BLaER1 treated with 17β-estradiol and CSF1 and Interleukin-3, amounts not matched to agents 10 nM and 100 nM (cell line): Measurements from ENCODE around the gene FKBP2.

Source experiments
- H3K27ac ChIP-seq, 11 experiments: shearing (Covaris generic); formaldehyde crosslinking; 2 replicates each; pipeline ENCODE4 v1.8.1; 2022
- H3K27me3 ChIP-seq, 11 experiments: shearing (Covaris generic); formaldehyde crosslinking; 2 replicates each; pipeline ENCODE4 v1.8.1; 2022
- H3K36me3 ChIP-seq, 11 experiments: shearing (Covaris generic); formaldehyde crosslinking; 2 replicates each; pipeline ENCODE4 v1.8.1; 2022
- H3K4me1 ChIP-seq, 10 experiments: shearing (Covaris generic); formaldehyde crosslinking; 2 replicates each; pipeline ENCODE4 v1.8.1; 2022
- H3K4me2 ChIP-seq, 11 experiments: shearing (Covaris generic); formaldehyde crosslinking; 2 replicates each; pipeline ENCODE4 v1.8.1; 2022
- H3K4me3 ChIP-seq, 10 experiments: shearing (Covaris generic); formaldehyde crosslinking; 2 replicates each; pipeline ENCODE4 v1.8.1; 2022
- H3K9ac ChIP-seq, 11 experiments: shearing (Covaris generic); formaldehyde crosslinking; 2 replicates each; pipeline ENCODE4 v1.8.1; 2022
- H3K9me3 ChIP-seq, 11 experiments: shearing (Covaris generic); formaldehyde crosslinking; replicated peaks in 1 of 11; 2 replicates each; pipeline ENCODE4 v1.8.1; 2022
- H4K20me1 ChIP-seq, 11 experiments: shearing (Covaris generic); formaldehyde crosslinking; 2 replicates each; pipeline ENCODE4 v1.8.1; 2022
- Cebpa-rat ChIP-seq, 11 experiments: shearing (Covaris generic); IDR thresholded peaks; 2 replicates each; pipeline ENCODE4 v1.8.1; 2022

Gene FKBP2

GRCh38 chr11:64263021-64263946 lies 22.4 kb downstream of the FKBP2 start:
- TF ChIP-seq Cebpa-rat (IDR thresholded peaks at IDR 0.05) = no peak
- H3K9me3 ChIP-seq = no peaks in the 10 kb centered on the region
- peak overlapping the region; percentile 5 to 67 (median 42); a peak in 17 of 22 replicates for H3K9ac ChIP-seq
- H4K20me1 ChIP-seq = peaks cover 0 to 67% (median 0%) of the 10 kb centered on the region in 11 experiments; a peak in 7 of 22 replicates
- H3K27me3 ChIP-seq = no peaks in the 10 kb centered on the region
- H3K4me1 ChIP-seq = peaks cover 55 to 65% (median 59%) of the 10 kb centered on the region in 10 experiments
- peak overlapping the region; percentile 30 to 91 (median 64); a peak in 20 of 22 replicates for H3K4me2 ChIP-seq
- H3K4me3 ChIP-seq = no peak overlapping the region
- peaks cover 56 to 89% (median 78%) of the 10 kb centered on the region in 11 experiments for H3K36me3 ChIP-seq
- H3K27ac ChIP-seq = peak overlapping the region in 9 of 11 experiments; percentile 13 to 67 (median 47); a peak in 13 of 22 replicates

GRCh38 chr11:64263947-64264317 lies 23.0 kb downstream of the FKBP2 start:
- no peak overlapping the region for H3K4me3 ChIP-seq
- H3K4me2 ChIP-seq = peak overlapping the region; percentile 19 to 91 (median 64); a peak in 19 of 22 replicates
- H3K9me3 ChIP-seq = no peaks in the 10 kb centered on the region
- H3K9ac ChIP-seq = peak overlapping the region in 10 of 11 experiments; percentile 5 to 67 (median 41); a peak in 15 of 22 replicates
- H4K20me1 ChIP-seq = peaks cover 0 to 61% (median 0%) of the 10 kb centered on the region in 11 experiments; a peak in 7 of 22 replicates
- peaks cover 49 to 83% (median 71%) of the 10 kb centered on the region in 11 experiments for H3K36me3 ChIP-seq
- no peaks in the 10 kb centered on the region for H3K27me3 ChIP-seq
- TF ChIP-seq Cebpa-rat (IDR thresholded peaks at IDR 0.05) = no peak
- peaks cover 61 to 72% (median 66%) of the 10 kb centered on the region in 10 experiments for H3K4me1 ChIP-seq
- peak overlapping the region in 9 of 11 experiments; percentile 3 to 67 (median 31); a peak in 11 of 22 replicates for H3K27ac ChIP-seq

- no peak for TF ChIP-seq Cebpa-rat (IDR thresholded peaks at IDR 0.05)
- Histone ChIP-seq H3K9me3 (no peaks in the 10 kb centered on the region), H3K27ac (peak overlapping the region in 9 of 11 experiments; percentile 3 to 67 (median 31); a peak in 12 of 22 replicates), H3K27me3 (no peaks in the 10 kb centered on the region), H4K20me1 (peaks cover 0 to 56% (median 0%) of the 10 kb centered on the region in 11 experiments; a peak in 7 of 22 replicates), H3K4me3 (no peak overlapping the region), H3K36me3 (peaks cover 44 to 78% (median 66%) of the 10 kb centered on the region in 11 experiments), H3K4me2 (peak overlapping the region; percentile 19 to 91 (median 64); a peak in 20 of 22 replicates), H3K4me1 (peaks cover 62 to 74% (median 69%) of the 10 kb centered on the region in 10 experiments), H3K9ac (peak overlapping the region in 10 of 11 experiments; percentile 5 to 67 (median 41); a peak in 15 of 22 replicates)
Observed at GRCh38 chr11:64264371-64264852, 23.5 kb downstream of the FKBP2 start.

- Histone ChIP-seq H3K27ac (peak overlapping the region in 6 of 11 experiments; percentile 6 to 97 (median 61); a peak in 10 of 22 replicates), H3K36me3 (peaks cover 34 to 67% (median 56%) of the 10 kb centered on the region in 11 experiments), H3K4me2 (peak overlapping the region; percentile 83 to 99 (median 96)), H4K20me1 (peaks cover 0 to 45% (median 0%) of the 10 kb centered on the region in 11 experiments; a peak in 5 of 22 replicates), H3K9ac (peak overlapping the region in 10 of 11 experiments; percentile 3 to 92 (median 31); a peak in 14 of 22 replicates), H3K27me3 (no peaks in the 10 kb centered on the region), H3K4me1 (peaks cover 62 to 74% (median 69%) of the 10 kb centered on the region in 10 experiments), H3K9me3 (no peaks in the 10 kb centered on the region), H3K4me3 (peak overlapping the region in 5 of 10 experiments; percentile 12 to 58 (median 48); a peak in 7 of 20 replicates)
- TF ChIP-seq Cebpa-rat (IDR thresholded peaks at IDR 0.05) = peak in 3 of 11 experiments; percentile 44 to 78 (median 57); a peak in 6 of 22 replicates
Observed at GRCh38 chr11:64265176-64266160, 24.6 kb downstream of the FKBP2 start.

- Histone ChIP-seq H3K36me3 (peaks cover 28 to 59% (median 47%) of the 10 kb centered on the region in 11 experiments), H3K9ac (peak overlapping the region in 8 of 11 experiments; percentile 26 to 92 (median 46); a peak in 11 of 22 replicates), H3K4me1 (peaks cover 62 to 74% (median 70%) of the 10 kb centered on the region in 10 experiments), H3K27ac (peak overlapping the region in 6 of 11 experiments; percentile 6 to 97 (median 55); a peak in 9 of 22 replicates), H3K4me2 (peak overlapping the region; percentile 83 to 99 (median 96)), H3K4me3 (peak overlapping the region in 3 of 10 experiments; percentile 48 to 58 (median 53); a peak in 4 of 20 replicates), H4K20me1 (peaks cover 0 to 45% (median 0%) of the 10 kb centered on the region in 11 experiments; a peak in 4 of 22 replicates), H3K27me3 (no peaks in the 10 kb centered on the region), H3K9me3 (no peaks in the 10 kb centered on the region)
- TF ChIP-seq Cebpa-rat (IDR thresholded peaks at IDR 0.05) = no peak
Observed at GRCh38 chr11:64266339-64266738, 25.4 kb downstream of the FKBP2 start.

- no peaks in the 10 kb centered on the region for H3K27me3 ChIP-seq
- no peaks in the 10 kb centered on the region for H3K9me3 ChIP-seq
- H3K4me2 ChIP-seq = peak overlapping the region; percentile 83 to 99 (median 96)
- peak overlapping the region in 9 of 10 experiments; percentile 68 to 82 (median 74); a peak in 15 of 20 replicates for H3K4me3 ChIP-seq
- peaks cover 0 to 36% (median 0%) of the 10 kb centered on the region in 11 experiments; a peak in 4 of 22 replicates for H4K20me1 ChIP-seq
- TF ChIP-seq Cebpa-rat (IDR thresholded peaks at IDR 0.05) = no peak
- H3K9ac ChIP-seq = peak overlapping the region; percentile 88 to 96 (median 92)
- peaks cover 18 to 48% (median 37%) of the 10 kb centered on the region in 11 experiments for H3K36me3 ChIP-seq
- peaks cover 68 to 81% (median 77%) of the 10 kb centered on the region in 10 experiments for H3K4me1 ChIP-seq
- peak overlapping the region; percentile 87 to 98 (median 96); a peak in 21 of 22 replicates for H3K27ac ChIP-seq
Observed at GRCh38 chr11:64267207-64267945, 26.5 kb downstream of the FKBP2 start.
